ENCODE measurements around the gene REEP3.

DNA sequence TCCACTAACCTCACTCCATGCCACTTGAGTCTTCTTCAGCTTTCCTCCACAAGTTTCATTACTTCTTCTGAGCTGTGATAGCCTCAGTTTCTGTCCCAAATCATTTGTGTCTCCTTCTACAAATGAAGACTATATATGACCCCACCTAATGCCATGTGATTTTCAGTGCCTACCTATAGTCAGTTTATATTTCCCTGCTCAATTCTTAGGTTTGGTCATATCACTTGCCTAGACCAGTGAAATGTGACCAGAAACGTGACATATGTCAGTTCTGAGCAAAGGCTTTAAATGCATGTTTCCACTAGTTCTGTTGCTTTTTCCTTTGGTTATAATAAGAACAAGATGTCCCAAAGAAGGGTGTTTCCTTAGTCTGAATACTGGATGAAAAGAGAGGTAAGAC lies 24.6 kb upstream of the REEP3 start:
- TF ChIP-seq POLR2A (IDR thresholded peaks at IDR 0.05) (no peak), POLR2AphosphoS5 (IDR thresholded peaks at IDR 0.05) (no peak), EP300 (IDR thresholded peaks at IDR 0.05) (no peak)
- TF ChIP-seq, protein P1, sequence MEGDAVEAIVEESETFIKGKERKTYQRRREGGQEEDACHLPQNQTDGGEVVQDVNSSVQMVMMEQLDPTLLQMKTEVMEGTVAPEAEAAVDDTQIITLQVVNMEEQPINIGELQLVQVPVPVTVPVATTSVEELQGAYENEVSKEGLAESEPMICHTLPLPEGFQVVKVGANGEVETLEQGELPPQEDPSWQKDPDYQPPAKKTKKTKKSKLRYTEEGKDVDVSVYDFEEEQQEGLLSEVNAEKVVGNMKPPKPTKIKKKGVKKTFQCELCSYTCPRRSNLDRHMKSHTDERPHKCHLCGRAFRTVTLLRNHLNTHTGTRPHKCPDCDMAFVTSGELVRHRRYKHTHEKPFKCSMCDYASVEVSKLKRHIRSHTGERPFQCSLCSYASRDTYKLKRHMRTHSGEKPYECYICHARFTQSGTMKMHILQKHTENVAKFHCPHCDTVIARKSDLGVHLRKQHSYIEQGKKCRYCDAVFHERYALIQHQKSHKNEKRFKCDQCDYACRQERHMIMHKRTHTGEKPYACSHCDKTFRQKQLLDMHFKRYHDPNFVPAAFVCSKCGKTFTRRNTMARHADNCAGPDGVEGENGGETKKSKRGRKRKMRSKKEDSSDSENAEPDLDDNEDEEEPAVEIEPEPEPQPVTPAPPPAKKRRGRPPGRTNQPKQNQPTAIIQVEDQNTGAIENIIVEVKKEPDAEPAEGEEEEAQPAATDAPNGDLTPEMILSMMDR (IDR thresholded peaks at IDR 0.05): no peak
